Upper lobe of left lung (tissue), 4 donors: ENCODE results near the gene MIA3.

Experiments
- EP300 ChIP-seq, 4 donors: sonication (generic); formaldehyde crosslinking; IDR thresholded peaks; one replicate each; pipeline ENCODE4 v1.5.1; 2017; ENCODE audit warnings: antibody characterized with exemption in 4 of 4, control low read depth in 2 of 4
- POLR2A ChIP-seq, 4 donors: fragments of 450-650 bp; IDR thresholded peaks; one replicate each; pipeline ENCODE4 v1.5.1; 2016 to 2017; ENCODE audit warnings: antibody characterized with exemption in 4 of 4, mild to moderate bottlenecking in 2 of 4
- POLR2AphosphoS5 ChIP-seq, 2 donors: sonication (generic); formaldehyde crosslinking; IDR thresholded peaks; one replicate each; pipeline ENCODE4 v1.5.1; 2017; ENCODE audit warnings: antibody characterized with exemption in 2 of 2
- TF ChIP-seq, protein P1 (sequence below), 6 experiments: fragments of 450-650 bp in 4 of 6; fragments of 200-600 bp in 2 of 6; sonication (generic) in 2 of 6; IDR thresholded peaks; one replicate each; pipeline ENCODE4 v1.5.1; 2016 to 2019; ENCODE audit warnings: antibody characterized with exemption in 6 of 6

DNA sequence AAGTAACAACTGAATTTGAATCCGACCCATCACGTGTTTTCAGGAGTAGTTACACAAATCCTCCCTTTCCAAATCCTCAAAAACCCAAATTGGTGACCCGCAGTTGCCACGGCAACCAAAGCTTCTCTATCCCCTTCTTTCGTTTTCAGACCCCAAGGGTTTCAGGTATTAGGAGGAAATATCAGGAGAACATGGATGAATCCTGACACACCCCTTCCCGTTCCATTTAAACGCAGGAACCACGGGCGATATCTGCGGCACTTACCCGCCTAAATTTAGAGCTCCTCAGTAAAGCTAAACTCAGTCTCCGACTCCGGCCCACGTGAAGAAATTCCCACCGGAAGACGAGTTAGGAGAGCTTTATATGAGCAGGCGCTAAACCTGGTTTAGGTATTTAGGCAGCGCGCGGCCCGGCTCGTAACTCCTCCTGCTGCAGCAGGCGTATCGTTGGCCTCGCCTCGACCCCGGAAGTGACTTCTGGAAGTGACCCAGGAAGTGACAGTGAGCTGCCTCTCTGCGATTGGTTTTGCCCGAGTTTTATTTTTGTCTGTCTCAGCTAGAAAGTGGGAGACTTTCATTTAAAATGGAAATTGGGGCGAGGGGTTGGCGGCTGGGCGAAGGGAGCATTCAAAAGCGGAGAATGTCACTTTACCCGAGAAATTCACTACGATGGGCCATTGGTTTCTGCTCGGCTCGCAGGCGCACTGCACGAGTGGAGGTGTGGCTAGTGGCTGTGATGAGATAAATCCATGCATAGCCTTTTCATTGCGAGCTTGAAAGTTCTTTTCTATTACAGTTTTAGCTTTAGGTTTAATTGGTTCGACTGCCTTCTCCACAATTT lies 28.2 kb upstream of the MIA3 start, which contains the start of gene TAF1A:
- TF ChIP-seq POLR2A (IDR thresholded peaks at IDR 0.05), result peak in 1 of 4 donors; percentile 44
- TF ChIP-seq, protein P1, sequence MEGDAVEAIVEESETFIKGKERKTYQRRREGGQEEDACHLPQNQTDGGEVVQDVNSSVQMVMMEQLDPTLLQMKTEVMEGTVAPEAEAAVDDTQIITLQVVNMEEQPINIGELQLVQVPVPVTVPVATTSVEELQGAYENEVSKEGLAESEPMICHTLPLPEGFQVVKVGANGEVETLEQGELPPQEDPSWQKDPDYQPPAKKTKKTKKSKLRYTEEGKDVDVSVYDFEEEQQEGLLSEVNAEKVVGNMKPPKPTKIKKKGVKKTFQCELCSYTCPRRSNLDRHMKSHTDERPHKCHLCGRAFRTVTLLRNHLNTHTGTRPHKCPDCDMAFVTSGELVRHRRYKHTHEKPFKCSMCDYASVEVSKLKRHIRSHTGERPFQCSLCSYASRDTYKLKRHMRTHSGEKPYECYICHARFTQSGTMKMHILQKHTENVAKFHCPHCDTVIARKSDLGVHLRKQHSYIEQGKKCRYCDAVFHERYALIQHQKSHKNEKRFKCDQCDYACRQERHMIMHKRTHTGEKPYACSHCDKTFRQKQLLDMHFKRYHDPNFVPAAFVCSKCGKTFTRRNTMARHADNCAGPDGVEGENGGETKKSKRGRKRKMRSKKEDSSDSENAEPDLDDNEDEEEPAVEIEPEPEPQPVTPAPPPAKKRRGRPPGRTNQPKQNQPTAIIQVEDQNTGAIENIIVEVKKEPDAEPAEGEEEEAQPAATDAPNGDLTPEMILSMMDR (IDR thresholded peaks at IDR 0.05), result peak in 1 of 6 experiments; percentile 14
- no peak for TF ChIP-seq EP300 (IDR thresholded peaks at IDR 0.05)
- peak; percentile 55 to 66 for TF ChIP-seq POLR2AphosphoS5 (IDR thresholded peaks at IDR 0.05)
